ENCODE data around the gene LPCAT2.

The LPCAT2 gene

GRCh38 chr16:55480228-55480655, 28.6 kb upstream of the LPCAT2 start:
- Histone ChIP-seq H3K27ac (ENCODE audit: insufficient read depth, low read length, poor library complexity, severe bottlenecking) (no peak overlapping the region), H3K27me3 (replicated peaks; ENCODE audit: control insufficient read depth, insufficient read depth, low read length, poor library complexity, severe bottlenecking) (peaks cover 3% of the 10 kb centered on the region), H3K36me3 (ENCODE audit: control insufficient read depth, insufficient read depth, low read length) (no peaks in the 10 kb centered on the region), H3K4me3 (ENCODE audit: insufficient read depth, low read depth, low read length, poor library complexity, severe bottlenecking) (no peak overlapping the region), H3K4me1 (ENCODE audit: control insufficient read depth, insufficient read depth, low read length, poor library complexity, severe bottlenecking) (no peaks in the 10 kb centered on the region), H3K9me3 (ENCODE audit: control insufficient read depth, low read length) (no peaks in the 10 kb centered on the region)
- DNase-seq = no peak

DNA sequence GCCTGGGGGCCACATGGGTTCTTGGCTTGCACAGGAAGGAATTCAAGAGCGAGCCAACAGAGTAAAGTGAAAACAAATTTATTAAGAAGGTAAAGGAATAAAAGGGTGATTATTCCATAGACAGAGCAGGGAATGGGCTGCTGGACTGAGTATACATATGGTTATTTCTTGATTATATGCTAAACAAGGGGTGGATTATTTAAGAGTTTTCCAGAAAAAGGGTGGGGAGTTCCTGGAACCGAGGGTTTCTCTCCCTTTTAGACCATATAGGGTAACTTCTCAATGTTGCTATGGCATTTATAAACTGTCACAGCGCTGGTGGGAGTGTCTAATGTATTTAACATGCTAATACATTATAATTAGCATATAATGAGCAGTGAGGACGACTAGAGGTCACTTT, 27.8 kb upstream of the LPCAT2 start:
- Histone ChIP-seq H3K9me3 (ENCODE audit: control insufficient read depth, low read length) (no peaks in the 10 kb centered on the region), H3K27me3 (replicated peaks; ENCODE audit: control insufficient read depth, insufficient read depth, low read length, poor library complexity, severe bottlenecking) (peaks cover 3% of the 10 kb centered on the region), H3K4me3 (ENCODE audit: insufficient read depth, low read depth, low read length, poor library complexity, severe bottlenecking) (no peak overlapping the region), H3K36me3 (ENCODE audit: control insufficient read depth, insufficient read depth, low read length) (no peaks in the 10 kb centered on the region), H3K4me1 (ENCODE audit: control insufficient read depth, insufficient read depth, low read length, poor library complexity, severe bottlenecking) (no peaks in the 10 kb centered on the region), H3K27ac (ENCODE audit: insufficient read depth, low read length, poor library complexity, severe bottlenecking) (no peak overlapping the region)
- DNase-seq = no peak

- no peaks in the 10 kb centered on the region for H3K36me3 ChIP-seq (ENCODE audit: control insufficient read depth, insufficient read depth, low read length)
- no peaks in the 10 kb centered on the region for H3K4me1 ChIP-seq (ENCODE audit: control insufficient read depth, insufficient read depth, low read length, poor library complexity, severe bottlenecking)
- H3K27ac ChIP-seq (ENCODE audit: insufficient read depth, low read length, poor library complexity, severe bottlenecking) = no peak overlapping the region
- no peak overlapping the region for H3K4me3 ChIP-seq (ENCODE audit: insufficient read depth, low read depth, low read length, poor library complexity, severe bottlenecking)
- H3K9me3 ChIP-seq (ENCODE audit: control insufficient read depth, low read length) = no peaks in the 10 kb centered on the region
- H3K27me3 ChIP-seq (replicated peaks; ENCODE audit: control insufficient read depth, insufficient read depth, low read length, poor library complexity, severe bottlenecking) = peaks cover 3% of the 10 kb centered on the region
- no peak for DNase-seq
Measured at GRCh38 chr16:55482056-55482455, 26.8 kb upstream of the LPCAT2 start.

- Histone ChIP-seq H3K4me1 (ENCODE audit: control insufficient read depth, insufficient read depth, low read length, poor library complexity, severe bottlenecking) (no peaks in the 10 kb centered on the region), H3K36me3 (ENCODE audit: control insufficient read depth, insufficient read depth, low read length) (no peaks in the 10 kb centered on the region), H3K9me3 (ENCODE audit: control insufficient read depth, low read length) (no peaks in the 10 kb centered on the region), H3K27ac (ENCODE audit: insufficient read depth, low read length, poor library complexity, severe bottlenecking) (no peak overlapping the region), H3K27me3 (replicated peaks; ENCODE audit: control insufficient read depth, insufficient read depth, low read length, poor library complexity, severe bottlenecking) (no peaks in the 10 kb centered on the region), H3K4me3 (ENCODE audit: insufficient read depth, low read depth, low read length, poor library complexity, severe bottlenecking) (no peak overlapping the region)
- no peak for DNase-seq
Measured at GRCh38 chr16:55487048-55487803, 21.6 kb upstream of the LPCAT2 start.

DNA sequence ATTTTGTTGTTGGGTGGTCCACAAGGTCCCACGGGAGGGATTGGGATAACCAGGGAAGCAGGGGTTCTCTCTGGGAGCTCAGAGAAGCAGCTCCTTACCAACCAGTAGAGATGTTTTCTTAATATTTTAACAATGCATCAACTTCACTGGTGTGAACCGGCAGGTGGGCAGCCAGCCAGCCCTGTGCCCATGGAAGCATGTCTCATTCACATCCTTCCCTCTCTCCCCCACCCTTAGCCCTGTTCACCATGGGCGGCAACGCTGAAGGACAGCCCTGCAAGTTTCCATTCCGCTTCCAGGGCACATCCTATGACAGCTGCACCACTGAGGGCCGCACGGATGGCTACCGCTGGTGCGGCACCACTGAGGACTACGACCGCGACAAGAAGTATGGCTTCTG, 20.6 kb upstream of the LPCAT2 start:
- no peak overlapping the region for H3K27ac ChIP-seq (ENCODE audit: insufficient read depth, low read length, poor library complexity, severe bottlenecking)
- H3K36me3 ChIP-seq (ENCODE audit: control insufficient read depth, insufficient read depth, low read length) = no peaks in the 10 kb centered on the region
- no peaks in the 10 kb centered on the region for H3K27me3 ChIP-seq (replicated peaks; ENCODE audit: control insufficient read depth, insufficient read depth, low read length, poor library complexity, severe bottlenecking)
- DNase-seq = no peak
- H3K9me3 ChIP-seq (ENCODE audit: control insufficient read depth, low read length) = no peaks in the 10 kb centered on the region
- no peak overlapping the region for H3K4me3 ChIP-seq (ENCODE audit: insufficient read depth, low read depth, low read length, poor library complexity, severe bottlenecking)
- no peaks in the 10 kb centered on the region for H3K4me1 ChIP-seq (ENCODE audit: control insufficient read depth, insufficient read depth, low read length, poor library complexity, severe bottlenecking)

DNA sequence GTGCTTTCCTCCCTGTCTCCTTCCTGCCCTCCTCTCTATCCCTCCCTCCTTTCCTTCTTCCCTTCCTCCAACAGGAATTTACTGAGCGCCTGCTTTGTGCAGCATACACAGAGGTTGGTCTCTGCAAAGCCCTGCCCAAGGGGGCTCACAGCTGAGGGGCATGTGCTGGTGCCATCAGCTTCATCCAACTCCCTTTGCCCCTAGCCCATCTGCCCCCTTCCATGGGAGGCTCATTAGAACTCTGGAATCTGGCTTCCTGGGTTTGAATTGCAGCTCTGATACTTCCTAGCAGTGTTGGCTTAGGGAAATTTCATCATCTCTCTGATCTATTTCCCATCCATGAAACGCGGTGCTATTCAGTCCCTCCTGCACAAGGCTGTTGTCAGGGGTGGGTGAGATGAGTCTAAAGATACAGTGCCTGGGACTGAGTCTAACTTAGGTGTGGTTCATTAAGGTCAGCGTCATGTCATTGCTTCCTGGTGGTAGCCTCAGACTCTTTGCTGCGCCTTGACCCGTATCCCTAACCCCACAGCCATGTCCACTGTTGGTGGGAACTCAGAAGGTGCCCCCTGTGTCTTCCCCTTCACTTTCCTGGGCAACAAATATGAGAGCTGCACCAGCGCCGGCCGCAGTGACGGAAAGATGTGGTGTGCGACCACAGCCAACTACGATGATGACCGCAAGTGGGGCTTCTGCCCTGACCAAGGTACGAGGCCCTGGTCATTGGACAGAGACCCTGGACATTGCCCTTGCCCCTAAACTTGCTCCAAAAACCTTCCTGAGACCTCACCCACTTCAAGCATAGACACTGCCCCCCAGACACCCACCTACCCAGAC, 19.5 kb upstream of the LPCAT2 start:
- H3K9me3 ChIP-seq (ENCODE audit: control insufficient read depth, low read length) = no peaks in the 10 kb centered on the region
- no peak overlapping the region for H3K27ac ChIP-seq (ENCODE audit: insufficient read depth, low read length, poor library complexity, severe bottlenecking)
- no peak for DNase-seq
- H3K4me3 ChIP-seq (ENCODE audit: insufficient read depth, low read depth, low read length, poor library complexity, severe bottlenecking) = no peak overlapping the region
- H3K36me3 ChIP-seq (ENCODE audit: control insufficient read depth, insufficient read depth, low read length) = no peaks in the 10 kb centered on the region
- H3K27me3 ChIP-seq (replicated peaks; ENCODE audit: control insufficient read depth, insufficient read depth, low read length, poor library complexity, severe bottlenecking) = no peaks in the 10 kb centered on the region
- no peaks in the 10 kb centered on the region for H3K4me1 ChIP-seq (ENCODE audit: control insufficient read depth, insufficient read depth, low read length, poor library complexity, severe bottlenecking)

GRCh38 chr16:55489956-55490265, 19.0 kb upstream of the LPCAT2 start:
- H3K36me3 ChIP-seq (ENCODE audit: control insufficient read depth, insufficient read depth, low read length) = no peaks in the 10 kb centered on the region
- no peaks in the 10 kb centered on the region for H3K4me1 ChIP-seq (ENCODE audit: control insufficient read depth, insufficient read depth, low read length, poor library complexity, severe bottlenecking)
- H3K4me3 ChIP-seq (ENCODE audit: insufficient read depth, low read depth, low read length, poor library complexity, severe bottlenecking) = no peak overlapping the region
- no peaks in the 10 kb centered on the region for H3K9me3 ChIP-seq (ENCODE audit: control insufficient read depth, low read length)
- H3K27ac ChIP-seq (ENCODE audit: insufficient read depth, low read length, poor library complexity, severe bottlenecking) = no peak overlapping the region
- H3K27me3 ChIP-seq (replicated peaks; ENCODE audit: control insufficient read depth, insufficient read depth, low read length, poor library complexity, severe bottlenecking) = no peaks in the 10 kb centered on the region
- no peak for DNase-seq

- H3K4me1 ChIP-seq (ENCODE audit: control insufficient read depth, insufficient read depth, low read length, poor library complexity, severe bottlenecking) = no peaks in the 10 kb centered on the region
- no peaks in the 10 kb centered on the region for H3K36me3 ChIP-seq (ENCODE audit: control insufficient read depth, insufficient read depth, low read length)
- H3K27ac ChIP-seq (ENCODE audit: insufficient read depth, low read length, poor library complexity, severe bottlenecking) = no peak overlapping the region
- no peak overlapping the region for H3K4me3 ChIP-seq (ENCODE audit: insufficient read depth, low read depth, low read length, poor library complexity, severe bottlenecking)
- H3K9me3 ChIP-seq (ENCODE audit: control insufficient read depth, low read length) = no peaks in the 10 kb centered on the region
- H3K27me3 ChIP-seq (replicated peaks; ENCODE audit: control insufficient read depth, insufficient read depth, low read length, poor library complexity, severe bottlenecking) = no peaks in the 10 kb centered on the region
- no peak for DNase-seq
Measured at GRCh38 chr16:55490301-55490700, 18.6 kb upstream of the LPCAT2 start.

DNA sequence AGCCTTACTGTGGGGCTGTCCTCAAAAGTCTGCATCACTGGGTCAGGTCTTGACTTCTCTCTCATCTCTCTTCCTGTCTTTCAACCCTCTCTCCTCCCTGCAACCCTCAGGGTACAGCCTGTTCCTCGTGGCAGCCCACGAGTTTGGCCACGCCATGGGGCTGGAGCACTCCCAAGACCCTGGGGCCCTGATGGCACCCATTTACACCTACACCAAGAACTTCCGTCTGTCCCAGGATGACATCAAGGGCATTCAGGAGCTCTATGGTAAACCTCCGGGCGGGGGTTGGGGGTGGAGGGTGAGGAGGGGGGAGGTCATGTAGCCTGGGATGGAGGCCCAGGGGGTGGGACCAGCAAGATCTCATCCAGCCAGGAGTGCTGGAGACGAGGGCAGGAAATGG, 17.2 kb upstream of the LPCAT2 start:
- no peaks in the 10 kb centered on the region for H3K4me1 ChIP-seq (ENCODE audit: control insufficient read depth, insufficient read depth, low read length, poor library complexity, severe bottlenecking)
- no peaks in the 10 kb centered on the region for H3K27me3 ChIP-seq (replicated peaks; ENCODE audit: control insufficient read depth, insufficient read depth, low read length, poor library complexity, severe bottlenecking)
- H3K9me3 ChIP-seq (ENCODE audit: control insufficient read depth, low read length) = no peaks in the 10 kb centered on the region
- no peaks in the 10 kb centered on the region for H3K36me3 ChIP-seq (ENCODE audit: control insufficient read depth, insufficient read depth, low read length)
- no peak overlapping the region for H3K27ac ChIP-seq (ENCODE audit: insufficient read depth, low read length, poor library complexity, severe bottlenecking)
- H3K4me3 ChIP-seq (ENCODE audit: insufficient read depth, low read depth, low read length, poor library complexity, severe bottlenecking) = no peak overlapping the region
- no peak for DNase-seq

DNA sequence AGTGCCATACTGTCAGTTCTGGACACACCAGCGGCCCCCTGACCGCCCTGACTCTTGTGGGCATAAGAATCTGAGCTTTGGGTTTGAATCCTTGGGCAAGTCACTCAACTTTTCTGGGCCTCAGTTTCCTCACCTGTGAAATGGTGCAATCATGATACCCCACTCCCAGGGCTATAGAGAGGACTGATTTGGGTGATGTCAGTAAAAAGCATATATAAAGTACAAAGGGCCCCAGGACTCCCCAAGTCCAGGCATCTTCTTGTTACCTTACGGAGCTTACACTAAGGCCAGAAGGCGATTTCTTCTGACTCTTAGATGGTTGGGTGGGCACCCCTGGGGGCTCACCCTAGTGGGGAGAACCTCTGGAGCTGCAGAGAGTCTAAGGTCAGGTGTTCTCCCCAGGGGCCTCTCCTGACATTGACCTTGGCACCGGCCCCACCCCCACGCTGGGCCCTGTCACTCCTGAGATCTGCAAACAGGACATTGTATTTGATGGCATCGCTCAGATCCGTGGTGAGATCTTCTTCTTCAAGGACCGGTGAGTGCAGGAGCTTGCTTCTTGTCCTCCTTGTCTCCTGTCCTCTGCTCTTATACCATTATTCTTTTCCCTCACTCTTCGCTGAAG, 16.0 kb upstream of the LPCAT2 start:
- no peaks in the 10 kb centered on the region for H3K27me3 ChIP-seq (replicated peaks; ENCODE audit: control insufficient read depth, insufficient read depth, low read length, poor library complexity, severe bottlenecking)
- no peaks in the 10 kb centered on the region for H3K4me1 ChIP-seq (ENCODE audit: control insufficient read depth, insufficient read depth, low read length, poor library complexity, severe bottlenecking)
- no peak overlapping the region for H3K4me3 ChIP-seq (ENCODE audit: insufficient read depth, low read depth, low read length, poor library complexity, severe bottlenecking)
- DNase-seq = no peak
- H3K36me3 ChIP-seq (ENCODE audit: control insufficient read depth, insufficient read depth, low read length) = no peaks in the 10 kb centered on the region
- H3K9me3 ChIP-seq (ENCODE audit: control insufficient read depth, low read length) = no peaks in the 10 kb centered on the region
- H3K27ac ChIP-seq (ENCODE audit: insufficient read depth, low read length, poor library complexity, severe bottlenecking) = no peak overlapping the region

All from effector memory CD4-positive, alpha-beta T cell (primary cell).